ENCODE results near the gene ADD3. TPM values are rescaled to one million over a fixed set of nuclear protein-coding genes. Genes with fewer than 3 reads are reported as not detected.

ADD3 gene
- total RNA-seq, 1 experiment from 2014 or later, result 59.9 TPM

DNA sequence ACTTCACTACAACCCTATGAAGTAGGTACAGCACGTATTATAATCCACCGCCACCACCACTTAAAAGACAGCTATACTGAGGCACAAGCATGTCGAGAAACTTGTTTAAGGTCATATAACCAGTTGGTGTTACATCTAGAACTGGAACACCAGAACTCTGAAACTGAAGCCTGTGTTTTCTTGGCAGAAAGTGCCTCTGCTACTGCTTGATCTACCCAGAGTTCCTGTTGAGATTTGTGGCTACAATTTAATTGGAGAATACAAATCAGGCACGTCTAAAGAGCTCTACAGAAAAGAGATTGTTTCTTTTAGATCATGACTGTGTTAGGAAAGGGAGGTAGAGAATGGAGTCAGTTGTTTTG is 4.3 kb upstream of the ADD3 start:
- H3K36me3 Mint-ChIP-seq (ENCODE audit: insufficient read depth in 1 of 3, low read depth in 3 of 3), result no peaks in the 10 kb centered on the region
- H3K79me1 ChIP-seq (ENCODE audit: insufficient read depth, low read depth, low read length, poor library complexity, severe bottlenecking), result no peaks in the 10 kb centered on the region
- no peak overlapping the region for H2AK5ac ChIP-seq (ENCODE audit: insufficient read length, low read length)
- H3K18ac ChIP-seq (ENCODE audit: insufficient read length, low read depth, low read length), result no peak overlapping the region
- no peak overlapping the region for H4K8ac ChIP-seq (replicated peaks; ENCODE audit: insufficient read length, low read depth, low read length)
- peak overlapping the region in 1 of 2 experiments; percentile 11; a peak in 1 of 5 replicates for H3K4me3 Mint-ChIP-seq
- H3K9me3 Mint-ChIP-seq, result no peaks in the 10 kb centered on the region
- no peak overlapping the region for H2BK5ac ChIP-seq (ENCODE audit: insufficient read length, low read length)
- no peak overlapping the region for H4K5ac ChIP-seq (ENCODE audit: insufficient read length, low read depth, low read length)
- H3K9me3 ChIP-seq (ENCODE audit: control insufficient read depth, low read depth, low read length), result no peaks in the 10 kb centered on the region
- no peak for DNase-seq
- no CpG with 5 or more reads among the region's 4 CpGs for WGBS (ENCODE audit: extremely low coverage, insufficient read length, low lambda C conversion rate)
- H2BK20ac ChIP-seq (ENCODE audit: low read depth, low read length, poor library complexity, severe bottlenecking), result no peak overlapping the region
- no peak overlapping the region for H2BK120ac ChIP-seq (ENCODE audit: low read depth, low read length, poor library complexity, severe bottlenecking)
- peaks cover 2% of the 10 kb centered on the region; the same call in 1 of the 2 replicates for H3K27me3 Mint-ChIP-seq (ENCODE audit: low read depth)
- peaks cover 10% of the 10 kb centered on the region for H3K23me2 ChIP-seq (ENCODE audit: insufficient read length, low read depth, low read length, poor library complexity, severe bottlenecking)
- H2BK12ac ChIP-seq (ENCODE audit: insufficient read length, low read depth, low read length), result no peak overlapping the region
- peaks cover 34% of the 10 kb centered on the region in 2 experiments for H3K4me1 Mint-ChIP-seq
- H3K14ac ChIP-seq (ENCODE audit: insufficient read depth, low read length), result no peak overlapping the region
- no peak overlapping the region for H3T11ph ChIP-seq (ENCODE audit: low read length)
- H3K56ac ChIP-seq (ENCODE audit: insufficient read length, low read depth, low read length), result no peak overlapping the region
- no peak for TF ChIP-seq CTCF (conservative IDR thresholded peaks at IDR 0.05)
- no peak overlapping the region for H3K9ac ChIP-seq (ENCODE audit: extremely low read depth, insufficient read length, low read length)
- peak overlapping the region in 2 of 3 experiments; percentile 92 to 95; a peak in 4 of 7 replicates for H3K27ac Mint-ChIP-seq
- H4K20me1 ChIP-seq (ENCODE audit: control insufficient read depth, insufficient read depth, insufficient read length), result no peaks in the 10 kb centered on the region
- H3K4me1 ChIP-seq (ENCODE audit: insufficient read depth, low read length), result peaks cover 4% of the 10 kb centered on the region
- peak overlapping the region; percentile 65 for H3K27ac ChIP-seq (ENCODE audit: insufficient read length, low read depth, low read length)
- H3K4ac ChIP-seq (ENCODE audit: low read depth, low read length), result no peak overlapping the region
- no peak overlapping the region for H2AFZ ChIP-seq (ENCODE audit: low read length)
- no peak overlapping the region for H2BK15ac ChIP-seq (ENCODE audit: low read depth, low read length)
- no peak overlapping the region for H4K91ac ChIP-seq (ENCODE audit: insufficient read length, low read depth, low read length)
- H3K27me3 ChIP-seq (ENCODE audit: insufficient read depth, low read length), result no peaks in the 10 kb centered on the region
- no peak overlapping the region for H3K4me2 ChIP-seq (ENCODE audit: insufficient read depth, insufficient read length, low read length)
- no peak overlapping the region for H3K23ac ChIP-seq (ENCODE audit: insufficient read length, low read depth, low read length)
- H3K79me2 ChIP-seq (ENCODE audit: insufficient read depth, low read length), result no peaks in the 10 kb centered on the region

All from H9 (cell line).